Measurements from ENCODE around the gene KLHDC9.

DNA sequence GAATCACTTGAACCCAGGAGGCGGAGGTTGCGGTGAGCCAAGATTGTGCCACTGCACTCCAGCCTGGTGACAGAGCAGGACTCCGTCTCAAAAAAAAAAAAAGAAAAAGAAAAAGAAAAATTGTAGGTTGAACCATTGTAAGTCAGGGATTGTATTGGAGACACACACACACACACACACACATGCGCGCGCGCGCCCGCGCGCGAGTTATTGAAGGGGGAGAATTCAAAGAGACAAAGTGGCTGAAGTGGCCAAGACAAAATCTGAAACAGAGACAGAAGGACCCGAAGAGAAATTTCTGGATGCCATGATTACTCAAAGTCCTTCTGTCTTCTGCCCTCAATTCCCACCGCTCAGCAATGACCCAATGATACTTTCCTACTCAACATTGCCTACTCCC lies 3.7 kb upstream of the KLHDC9 start:
- TF ChIP-seq, protein P1, sequence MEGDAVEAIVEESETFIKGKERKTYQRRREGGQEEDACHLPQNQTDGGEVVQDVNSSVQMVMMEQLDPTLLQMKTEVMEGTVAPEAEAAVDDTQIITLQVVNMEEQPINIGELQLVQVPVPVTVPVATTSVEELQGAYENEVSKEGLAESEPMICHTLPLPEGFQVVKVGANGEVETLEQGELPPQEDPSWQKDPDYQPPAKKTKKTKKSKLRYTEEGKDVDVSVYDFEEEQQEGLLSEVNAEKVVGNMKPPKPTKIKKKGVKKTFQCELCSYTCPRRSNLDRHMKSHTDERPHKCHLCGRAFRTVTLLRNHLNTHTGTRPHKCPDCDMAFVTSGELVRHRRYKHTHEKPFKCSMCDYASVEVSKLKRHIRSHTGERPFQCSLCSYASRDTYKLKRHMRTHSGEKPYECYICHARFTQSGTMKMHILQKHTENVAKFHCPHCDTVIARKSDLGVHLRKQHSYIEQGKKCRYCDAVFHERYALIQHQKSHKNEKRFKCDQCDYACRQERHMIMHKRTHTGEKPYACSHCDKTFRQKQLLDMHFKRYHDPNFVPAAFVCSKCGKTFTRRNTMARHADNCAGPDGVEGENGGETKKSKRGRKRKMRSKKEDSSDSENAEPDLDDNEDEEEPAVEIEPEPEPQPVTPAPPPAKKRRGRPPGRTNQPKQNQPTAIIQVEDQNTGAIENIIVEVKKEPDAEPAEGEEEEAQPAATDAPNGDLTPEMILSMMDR (conservative IDR thresholded peaks at IDR 0.05 in 1 of 2, IDR thresholded peaks at IDR 0.05 in 1 of 2; ENCODE audit: extremely low read depth in 1 of 2, insufficient read depth in 1 of 2, low read depth in 1 of 2, low read length in 2 of 2) = no peak
- no peak for TF ChIP-seq EZH2 (IDR thresholded peaks at IDR 0.05; ENCODE audit: borderline replicate concordance, low read length)
